Natural killer cell (primary cell): Measurements from ENCODE around the gene RPL23. TPM values are rescaled to one million over a fixed set of nuclear protein-coding genes. Genes with fewer than 3 reads are reported as not detected.
A peak's percentile ranks its signal among the peaks of the same experiment; 100 is the strongest.

Experiments
- ATAC-seq, 3 donors: fragments of 150-1000 bp in 2 of 3; fragments of 200-7000 bp in 1 of 3; cut with Tn5 transposase; 1 replicate in 1 of 3; 2 replicates in 2 of 3; pipeline ENCODE4 v1.10.0; 2021; ENCODE audit warnings: mild to moderate bottlenecking in 2 of 3, moderate library complexity in 2 of 3
- DNase-seq, 2 donors: peaks; one replicate each; pipeline versions ENCODE4 v3.0.0 to v3.0.0-alpha.2; 2013 to 2021; ENCODE audit warnings: mixed read lengths in 1 of 2
- H3K27ac ChIP-seq: one replicate; pipeline ENCODE4 v1.5.1; 2013; ENCODE audit warnings: mild to moderate bottlenecking, low read length
- H3K27me3 ChIP-seq: one replicate; pipeline ENCODE4 v1.6.1; 2013; ENCODE audit warnings: low read length; ENCODE audit not compliant: control insufficient read depth, insufficient read depth
- H3K36me3 ChIP-seq: one replicate; pipeline ENCODE4 v1.6.1; 2013; ENCODE audit warnings: low read length; ENCODE audit not compliant: control insufficient read depth, insufficient read depth
- H3K4me1 ChIP-seq: one replicate; pipeline ENCODE4 v1.6.1; 2013; ENCODE audit warnings: low read length; ENCODE audit not compliant: control insufficient read depth, insufficient read depth
- H3K4me3 ChIP-seq: one replicate; pipeline ENCODE4 v1.5.1; 2013; ENCODE audit warnings: low read length
- H3K9me3 ChIP-seq: one replicate; pipeline ENCODE4 v1.6.1; 2013; ENCODE audit warnings: low read length; ENCODE audit not compliant: control insufficient read depth, insufficient read depth
- H3K27ac Mint-ChIP-seq, 2 donors: one replicate each; pipeline ENCODE4 v1.8.0; 2022; ENCODE audit warnings: mild to moderate bottlenecking in 2 of 2, mixed read lengths in 2 of 2, moderate library complexity in 1 of 2
- H3K27me3 Mint-ChIP-seq, 2 donors: one replicate each; pipeline ENCODE4 v1.8.0; 2022; ENCODE audit warnings: low read depth in 2 of 2, mixed read lengths in 2 of 2
- H3K36me3 Mint-ChIP-seq: one replicate; pipeline ENCODE4 v1.8.0; 2022; ENCODE audit warnings: mixed read lengths
- H3K4me1 Mint-ChIP-seq, 2 donors: one replicate each; pipeline ENCODE4 v1.8.0; 2022; ENCODE audit warnings: mixed read lengths in 2 of 2
- H3K4me3 Mint-ChIP-seq: one replicate; pipeline ENCODE4 v1.8.0; 2022; ENCODE audit warnings: mild to moderate bottlenecking, moderate library complexity, mixed read lengths
- H3K9me3 Mint-ChIP-seq, 2 donors: one replicate each; pipeline ENCODE4 v1.8.0; 2022; ENCODE audit warnings: mixed read lengths in 2 of 2
- CTCF ChIP-seq: fragments of 200-600 bp; IDR thresholded peaks from one replicate; pipeline ENCODE4 v1.8.0; 2022; ENCODE audit warnings: antibody characterized with exemption
- WGBS: methylation state at CpG from one replicate; pipeline ENCODE4 v1.1.7; 2013; ENCODE audit warnings: missing lambda C conversion rate; ENCODE audit not compliant: insufficient coverage; 5-methylcytosine and 5-hydroxymethylcytosine counted together
- intact Hi-C: fragments of 100-400 bp; cut with micrococcal nuclease; formaldehyde crosslinking; loops from one replicate; pipeline ENCODE4 v1.14.2; 2022
- total RNA-seq, 4 donors: library from RNA; stranded (reverse); fragments of 120-200 nt in 1 of 4; gene quantifications; one replicate each; pipeline versions ENCODE4 v1.2.3 to v1.2.4, GENCODE V29; 2013 to 2022

Gene RPL23
- total RNA-seq = 100 to 1,000 TPM; 752 to 934 (median 923) TPM
- 2,456 TPM for total RNA-seq (2013)

- TF ChIP-seq CTCF = no peak
- WGBS = under 1% methylated on average over 48 of the region's 48 CpGs
- ATAC-seq = peak; percentile 77 to 91 (median 87)
- peaks cover 37% of the 10 kb centered on the region for H3K36me3 ChIP-seq
- Mint-ChIP-seq H3K36me3 (peaks cover 23% of the 10 kb centered on the region), H3K27me3 (no peaks in the 10 kb centered on the region), H3K27ac (peak within 1 kb of the TSS; percentile 99), H3K4me3 (peak within 1 kb of the TSS; percentile 96), H3K4me1 (peaks cover 42 to 45% of the 10 kb centered on the region in 2 donors), H3K9me3 (no peaks in the 10 kb centered on the region)
- peak; percentile 83 to 97 for DNase-seq
- no peaks in the 10 kb centered on the region for H3K9me3 ChIP-seq
- H3K4me3 ChIP-seq = peak within 1 kb of the TSS; percentile 75
- H3K27me3 ChIP-seq = no peaks in the 10 kb centered on the region
- peaks cover 29% of the 10 kb centered on the region for H3K4me1 ChIP-seq
- H3K27ac ChIP-seq = peak within 1 kb of the TSS; percentile 98
- intact Hi-C loops = loop anchor here (1.0 kb wide), 3 partner anchors 15 to 45 kb away; partner anchors contain the start of gene CWC25
Measured at GRCh38 chr17:38853292-38854219, at the start of gene RPL23. Gene RPL23 (minus strand): TSS chr17:38853721. CDS start chr17:38853710, 11 bp downstream.

GRCh38 chr17:38900978-38901656 is 47.6 kb upstream of the RPL23 start:
- no peak for TF ChIP-seq CTCF
- H3K4me1 ChIP-seq = peaks cover 81% of the 10 kb centered on the region
- H3K36me3 ChIP-seq = peaks cover 36% of the 10 kb centered on the region
- Mint-ChIP-seq H3K27ac (peak overlapping the region; percentile 92 to 95), H3K4me3 (peak overlapping the region; percentile 78), H3K4me1 (peaks cover 49 to 69% of the 10 kb centered on the region in 2 donors), H3K27me3 (no peaks in the 10 kb centered on the region), H3K36me3 (no peaks in the 10 kb centered on the region), H3K9me3 (no peaks in the 10 kb centered on the region)
- H3K27me3 ChIP-seq = no peaks in the 10 kb centered on the region
- peak; percentile 62 to 79 for DNase-seq
- ATAC-seq = peak; percentile 49 to 76 (median 62)
- peak overlapping the region; percentile 60 for H3K27ac ChIP-seq
- H3K9me3 ChIP-seq = no peaks in the 10 kb centered on the region
- intact Hi-C loops = loop anchor here (1.0 to 5.0 kb wide), 3 partner anchors 12 to 251 kb away; partner anchors contain the start of gene PLXDC1
- no peak overlapping the region for H3K4me3 ChIP-seq
- 31% methylated on average over 10 of the region's 10 CpGs for WGBS

- no peaks in the 10 kb centered on the region for H3K27me3 ChIP-seq
- H3K4me1 Mint-ChIP-seq = peaks cover 56 to 68% of the 10 kb centered on the region in 2 donors
- peaks cover 39% of the 10 kb centered on the region for H3K36me3 ChIP-seq
- H3K4me3 ChIP-seq = peak overlapping the region; percentile 14
- H3K36me3 Mint-ChIP-seq = no peaks in the 10 kb centered on the region
- H3K4me1 ChIP-seq = peaks cover 92% of the 10 kb centered on the region
- no peak for TF ChIP-seq CTCF
- H3K9me3 Mint-ChIP-seq = no peaks in the 10 kb centered on the region
- no peaks in the 10 kb centered on the region for H3K27me3 Mint-ChIP-seq
- H3K27ac ChIP-seq = peak overlapping the region; percentile 93
- no peak for ATAC-seq
- H3K4me3 Mint-ChIP-seq = peak overlapping the region; percentile 87
- intact Hi-C loops = loop anchor here (2.0 kb wide), 1 partner anchor 31 kb away; no protein-coding TSS in a partner anchor
- H3K9me3 ChIP-seq = no peaks in the 10 kb centered on the region
- peak in 1 of 2 donors; percentile 29 for DNase-seq
- H3K27ac Mint-ChIP-seq = peak overlapping the region; percentile 95
- WGBS = 19% methylated on average over 5 of the region's 5 CpGs
Measured at GRCh38 chr17:38899421-38899820, 45.9 kb upstream of the RPL23 start.
